Measurements from ENCODE around the gene CAMK2D.
A peak's percentile ranks its signal among the peaks of the same experiment; 100 is the strongest.

CAMK2D gene

GRCh38 chr4:113556382-113557134 is 205.0 kb downstream of the CAMK2D start:
- DNase-seq, result no peak

- DNase-seq, result no peak
Observed at GRCh38 chr4:113555868-113556267, 205.7 kb downstream of the CAMK2D start.

GRCh38 chr4:113553082-113553481 is 208.5 kb downstream of the CAMK2D start:
- DNase-seq, result no peak

GRCh38 chr4:113550510-113550909 is 211.0 kb downstream of the CAMK2D start:
- no peak for DNase-seq

GRCh38 chr4:113548303-113548702 is 213.2 kb downstream of the CAMK2D start:
- DNase-seq, result no peak

GRCh38 chr4:113547487-113548042 is 214.0 kb downstream of the CAMK2D start:
- DNase-seq, result peak; percentile 84

- no peak for DNase-seq
Observed at GRCh38 chr4:113541933-113542332, 219.6 kb downstream of the CAMK2D start.

GRCh38 chr4:113540859-113541258 is 220.7 kb downstream of the CAMK2D start:
- DNase-seq, result no peak

- DNase-seq, result peak; percentile 48
Observed at GRCh38 chr4:113539408-113539807, 222.1 kb downstream of the CAMK2D start.

- DNase-seq, result no peak
Observed at GRCh38 chr4:113537628-113538027, 223.9 kb downstream of the CAMK2D start.

GRCh38 chr4:113537203-113537602 is 224.3 kb downstream of the CAMK2D start:
- no peak for DNase-seq

GRCh38 chr4:113534711-113535110 is 226.8 kb downstream of the CAMK2D start:
- DNase-seq, result peak; percentile 43

GRCh38 chr4:113531572-113531971 is 230.0 kb downstream of the CAMK2D start:
- no peak for DNase-seq

GRCh38 chr4:113528395-113528794 is 233.1 kb downstream of the CAMK2D start:
- DNase-seq, result no peak

GRCh38 chr4:113525521-113525920 is 236.0 kb downstream of the CAMK2D start:
- no peak for DNase-seq

- DNase-seq, result no peak
Observed at GRCh38 chr4:113524505-113525186, 236.9 kb downstream of the CAMK2D start.

GRCh38 chr4:113524096-113524495 is 237.4 kb downstream of the CAMK2D start:
- DNase-seq, result no peak

- DNase-seq, result no peak
Observed at GRCh38 chr4:113522433-113522832, 239.1 kb downstream of the CAMK2D start.

- DNase-seq, result no peak
Observed at GRCh38 chr4:113513382-113513781, 248.2 kb downstream of the CAMK2D start.

- no peak for DNase-seq
Observed at GRCh38 chr4:113512880-113513279, 248.7 kb downstream of the CAMK2D start.

GRCh38 chr4:113511944-113512343 is 249.6 kb downstream of the CAMK2D start:
- DNase-seq, result no peak

GRCh38 chr4:113509851-113510250 is 251.7 kb downstream of the CAMK2D start:
- no peak for DNase-seq

GRCh38 chr4:113505044-113505443 is 256.5 kb downstream of the CAMK2D start:
- no peak for DNase-seq

- no peak for DNase-seq
Observed at GRCh38 chr4:113504422-113504821, 257.1 kb downstream of the CAMK2D start.

Data from amniotic stem cell (primary cell).